ENCODE data around the gene ISG15.

DNA sequence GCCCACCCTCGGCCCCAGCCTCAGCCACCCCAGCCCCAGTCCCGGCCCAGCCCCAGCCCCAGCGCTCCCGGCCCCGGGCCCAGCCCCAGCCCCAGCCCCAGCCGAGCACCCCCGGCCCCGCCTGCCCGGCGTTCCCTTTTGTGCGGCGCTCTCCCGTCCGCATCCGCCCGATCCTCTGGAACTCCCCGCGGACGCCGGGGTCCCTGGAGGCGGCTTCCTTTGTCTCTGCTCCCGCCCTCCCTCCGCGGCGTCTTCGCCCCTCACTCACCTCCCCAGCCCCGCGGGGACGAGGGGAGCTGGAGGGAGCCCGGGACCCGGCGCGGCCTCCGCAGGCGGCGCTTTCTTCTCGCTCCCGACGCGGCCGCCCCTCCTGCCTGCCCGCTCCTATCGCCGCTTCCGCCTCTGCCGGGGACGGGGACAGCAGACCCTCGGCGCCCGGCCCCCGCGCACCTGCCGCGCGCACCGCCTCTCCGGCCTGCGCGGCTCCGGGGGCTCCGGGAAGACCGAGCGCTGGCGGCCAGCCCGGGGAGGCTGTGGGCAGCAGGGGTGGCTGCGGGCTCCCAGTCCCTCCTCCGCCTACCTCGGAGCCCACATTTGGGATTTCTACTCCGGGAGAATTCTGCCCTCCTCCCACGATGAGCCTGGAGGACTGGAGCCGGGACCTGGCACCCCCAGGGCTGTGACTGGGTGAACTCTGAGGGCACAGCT lies 20.6 kb downstream of the ISG15 start:
- TF ChIP-seq, protein P1, sequence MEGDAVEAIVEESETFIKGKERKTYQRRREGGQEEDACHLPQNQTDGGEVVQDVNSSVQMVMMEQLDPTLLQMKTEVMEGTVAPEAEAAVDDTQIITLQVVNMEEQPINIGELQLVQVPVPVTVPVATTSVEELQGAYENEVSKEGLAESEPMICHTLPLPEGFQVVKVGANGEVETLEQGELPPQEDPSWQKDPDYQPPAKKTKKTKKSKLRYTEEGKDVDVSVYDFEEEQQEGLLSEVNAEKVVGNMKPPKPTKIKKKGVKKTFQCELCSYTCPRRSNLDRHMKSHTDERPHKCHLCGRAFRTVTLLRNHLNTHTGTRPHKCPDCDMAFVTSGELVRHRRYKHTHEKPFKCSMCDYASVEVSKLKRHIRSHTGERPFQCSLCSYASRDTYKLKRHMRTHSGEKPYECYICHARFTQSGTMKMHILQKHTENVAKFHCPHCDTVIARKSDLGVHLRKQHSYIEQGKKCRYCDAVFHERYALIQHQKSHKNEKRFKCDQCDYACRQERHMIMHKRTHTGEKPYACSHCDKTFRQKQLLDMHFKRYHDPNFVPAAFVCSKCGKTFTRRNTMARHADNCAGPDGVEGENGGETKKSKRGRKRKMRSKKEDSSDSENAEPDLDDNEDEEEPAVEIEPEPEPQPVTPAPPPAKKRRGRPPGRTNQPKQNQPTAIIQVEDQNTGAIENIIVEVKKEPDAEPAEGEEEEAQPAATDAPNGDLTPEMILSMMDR (IDR thresholded peaks at IDR 0.05), result no peak
- TF ChIP-seq POLR2A (IDR thresholded peaks at IDR 0.05), result no peak

Measured in Peyer's patch (tissue), 4 donors.